HG02623 (cell line): Measurements from ENCODE around the gene TAS2R46.
"Not testable (repeated sequence)": the region's sequence is repeated elsewhere in the genome, so short reads cannot be mapped to it uniquely, and the experiment has no call there.

Experiments
- ATAC-seq: cut with Tn5 transposase; IDR thresholded peaks from one replicate; pipeline ENCODE4 v1.9.1; 2021; ENCODE audit warnings: moderate library complexity; ENCODE audit not compliant: unreplicated experiment

The TAS2R46 gene

GRCh38 chr12:11040162-11040561, 21.9 kb downstream of the TAS2R46 start:
- no peak for ATAC-seq

- ATAC-seq, result no peak
Observed at GRCh38 chr12:11039171-11039570, 22.9 kb downstream of the TAS2R46 start.

- not testable (repeated sequence) for ATAC-seq
Observed at GRCh38 chr12:11033959-11034358, 28.1 kb downstream of the TAS2R46 start.

DNA sequence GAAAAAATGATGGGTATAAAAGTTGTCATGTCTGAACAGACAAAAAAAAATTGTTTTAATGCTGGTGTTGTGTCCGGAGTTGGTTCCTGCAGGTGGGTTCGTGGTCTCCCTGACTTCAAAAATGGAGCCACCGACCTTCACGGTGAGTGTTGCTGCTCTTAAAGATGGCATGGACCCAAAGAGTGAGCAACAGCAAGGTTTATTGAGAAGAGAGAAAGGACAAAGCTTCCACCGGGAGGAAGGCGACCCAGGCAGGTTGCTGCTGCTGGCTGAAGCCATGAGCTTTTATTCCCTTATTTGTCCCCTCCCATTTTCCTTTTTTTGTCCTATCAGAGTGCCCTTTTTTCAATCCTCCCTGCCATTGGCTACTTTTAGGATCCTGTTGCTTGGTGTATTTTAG, 30.8 kb downstream of the TAS2R46 start, which contains the start of gene TAS2R31:
Gene TAS2R31 (minus strand): TSS at position 101 of the 400 bp plus-strand sequence. CDS start 72 bp downstream, at position 29.
- ATAC-seq, result no peak

DNA sequence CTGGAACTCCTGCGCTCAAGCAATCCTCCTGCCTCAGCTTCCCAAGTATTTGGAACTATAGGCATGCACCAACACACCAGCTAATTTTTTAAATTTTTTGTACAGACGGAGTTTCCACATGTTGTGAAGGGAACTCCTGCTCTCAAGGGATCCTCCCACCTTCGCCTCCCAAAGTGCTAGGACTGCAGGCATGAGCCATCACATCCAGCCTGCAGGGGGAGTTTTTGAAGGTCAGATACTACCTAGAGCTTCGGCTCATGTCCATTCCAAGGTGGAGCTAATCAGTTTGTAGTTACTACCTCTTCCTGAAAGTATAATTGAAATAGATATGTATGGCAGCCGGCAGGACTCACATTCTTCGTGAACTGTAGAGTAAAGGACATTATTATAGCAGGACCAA, 36.0 kb downstream of the TAS2R46 start:
- no peak for ATAC-seq

GRCh38 chr12:11023387-11023786, 38.7 kb downstream of the TAS2R46 start:
- no peak for ATAC-seq

- no peak for ATAC-seq
Observed at GRCh38 chr12:11022520-11022919, 39.6 kb downstream of the TAS2R46 start, which contains the start of gene TAS2R19. Gene TAS2R19 (minus strand): TSS chr12:11022620. CDS start chr12:11022571, 49 bp downstream.

DNA sequence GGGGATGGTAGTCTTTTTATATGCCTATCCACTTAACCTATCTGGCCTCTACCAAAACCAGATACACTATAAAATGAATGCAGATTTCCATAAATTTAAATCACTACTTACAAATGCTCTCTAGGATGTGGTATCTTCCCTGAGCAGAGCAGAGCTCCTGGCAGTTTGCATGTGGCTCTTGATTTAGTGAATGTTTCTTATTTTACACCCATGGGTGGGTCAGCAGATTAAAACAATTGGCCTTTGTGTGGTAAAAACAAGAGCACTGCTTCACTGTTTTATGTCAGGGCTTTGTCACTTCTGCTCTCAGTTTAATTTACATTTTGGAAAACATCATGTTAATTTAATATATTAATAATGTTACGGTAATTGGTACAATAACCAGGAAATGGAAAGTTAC, 45.2 kb downstream of the TAS2R46 start:
- no peak for ATAC-seq

- no peak for ATAC-seq
Observed at GRCh38 chr12:11015775-11016430, 46.2 kb downstream of the TAS2R46 start.

DNA sequence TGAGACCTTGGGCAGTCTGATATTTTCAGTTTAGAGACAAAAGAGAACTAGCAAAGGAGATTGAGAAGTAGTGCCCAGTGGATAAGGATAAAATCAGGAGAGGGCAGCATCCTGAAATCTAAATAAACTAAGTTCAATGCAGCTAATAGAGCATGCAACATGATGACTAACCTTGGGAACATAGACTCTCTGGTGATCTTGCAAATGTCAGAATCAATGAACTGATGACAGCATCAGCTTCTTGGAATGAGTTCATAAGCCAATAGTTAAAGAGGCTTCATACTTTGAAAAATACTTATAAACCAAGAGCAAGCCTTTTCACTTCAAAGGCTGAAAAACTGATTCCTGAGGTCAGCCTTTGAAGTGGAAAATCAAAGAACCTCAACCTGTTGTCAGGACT, 47.9 kb downstream of the TAS2R46 start:
- ATAC-seq, result no peak
